ENCODE measurements around the gene OR2H2. TPM values are rescaled to one million over a fixed set of nuclear protein-coding genes. Genes with fewer than 3 reads are reported as not detected.

The OR2H2 gene
- total and polyA plus RNA-seq, 3 donors from 2014 or later, result 0.25 to 3.7 (median 0.63) TPM

GRCh38 chr6:29554764-29555163, 30.2 kb upstream of the OR2H2 start:
- TF ChIP-seq POLR2A (IDR thresholded peaks at IDR 0.05) (no peak), CTCF (IDR thresholded peaks at IDR 0.05) (no peak)
- DNase-seq, result no peak
- H3K36me3 ChIP-seq (ENCODE audit: low read depth, missing control alignments), result no peaks in the 10 kb centered on the region
- no peak overlapping the region for H3K27ac ChIP-seq
- 75 to 82% methylated on average over 5 of the region's 5 CpGs for WGBS, 2 donors
- no peak overlapping the region for H3K4me3 ChIP-seq
- H3K27me3 ChIP-seq, result no peaks in the 10 kb centered on the region
- peaks cover 11% of the 10 kb centered on the region for H3K4me1 ChIP-seq
- H3K9me3 ChIP-seq, result no peaks in the 10 kb centered on the region
- intact Hi-C loops (cut with DNase I; ENCODE audit: low total_unique reads), result no loop called here

- Histone ChIP-seq H3K9me3 (no peaks in the 10 kb centered on the region), H3K4me1 (peaks cover 11% of the 10 kb centered on the region), H3K27me3 (no peaks in the 10 kb centered on the region), H3K27ac (no peak overlapping the region), H3K4me3 (no peak overlapping the region), H3K36me3 (ENCODE audit: low read depth, missing control alignments) (no peaks in the 10 kb centered on the region)
- TF ChIP-seq POLR2A (IDR thresholded peaks at IDR 0.05) (no peak), CTCF (IDR thresholded peaks at IDR 0.05) (no peak)
- intact Hi-C loops (cut with DNase I; ENCODE audit: low total_unique reads), result no loop called here
- no peak for DNase-seq
Observed at GRCh38 chr6:29557320-29557719, 27.6 kb upstream of the OR2H2 start.

DNA sequence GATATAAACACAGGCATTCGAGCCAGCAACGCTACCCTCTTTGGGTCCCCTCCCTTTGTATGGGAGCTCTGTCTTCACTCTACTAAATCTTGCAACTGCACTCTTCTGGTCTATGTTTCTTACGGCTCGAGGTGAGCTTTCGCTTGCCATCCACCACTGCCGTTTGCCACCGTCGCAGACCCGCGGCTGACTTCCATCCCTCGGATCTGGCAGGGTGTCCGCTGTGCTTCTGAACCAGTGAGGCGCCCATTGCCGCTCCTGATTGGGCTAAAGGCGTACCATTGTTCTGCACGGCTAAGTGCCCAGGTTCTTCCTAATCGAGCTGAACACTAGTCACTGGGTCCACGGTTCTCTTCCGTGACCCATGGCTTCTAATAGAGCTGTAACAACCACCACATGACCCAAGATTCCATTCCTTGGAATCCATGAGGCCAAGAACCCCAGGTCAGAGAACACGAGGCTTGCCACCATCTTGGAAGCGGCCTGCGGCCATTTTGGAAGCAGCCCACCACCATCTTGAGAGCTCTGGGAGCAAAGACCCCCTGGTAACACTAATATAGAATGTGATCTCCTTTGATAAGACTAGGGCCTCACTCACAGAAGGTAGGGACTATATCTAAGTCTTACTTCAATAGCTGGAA, 26.4 kb upstream of the OR2H2 start:
- H3K9me3 ChIP-seq, result no peaks in the 10 kb centered on the region
- WGBS, 2 donors, result 78 to 80% methylated on average over 21 to 22 of the region's 22 CpGs

DNA sequence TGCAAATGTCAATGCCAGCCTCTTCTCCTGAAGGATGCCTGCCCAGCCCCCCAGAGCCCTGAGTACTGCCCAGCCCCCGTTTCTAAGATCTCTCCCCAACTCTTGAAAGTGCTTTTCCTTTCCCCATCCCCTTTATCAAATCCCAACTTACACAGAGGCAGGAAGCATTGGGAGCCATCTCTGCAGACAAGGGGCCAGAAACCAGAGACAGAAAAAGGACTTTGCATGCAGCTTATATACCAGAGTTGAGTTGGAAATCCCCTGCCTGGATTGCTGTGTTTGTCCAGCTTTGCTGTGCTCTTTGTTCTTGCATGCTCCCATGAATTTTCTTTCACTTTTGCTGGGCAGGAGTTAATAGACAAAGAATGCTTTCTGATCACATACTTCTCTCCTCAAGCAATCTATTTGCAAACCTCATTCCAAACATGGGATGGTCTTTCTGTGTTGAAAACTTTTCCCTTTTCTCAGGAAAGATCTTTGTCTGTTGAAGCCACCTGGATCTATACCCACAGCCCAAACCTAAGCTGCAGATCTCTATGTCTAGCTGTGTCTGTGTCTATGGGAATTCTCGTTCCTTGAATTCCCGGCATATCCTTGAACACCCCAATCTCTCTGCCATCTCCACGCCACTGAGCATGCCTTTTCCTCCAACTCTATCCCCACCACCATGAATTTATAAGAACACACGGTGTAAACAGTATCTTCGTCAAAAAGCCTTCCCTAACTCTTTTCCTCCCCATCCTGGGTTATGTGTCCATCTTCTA, 25.2 kb upstream of the OR2H2 start, which contains the start of gene UBD:
Gene UBD (minus strand): TSS at position 209 of the 764 bp plus-strand sequence. CDS start 31 bp downstream, at position 178.
- Histone ChIP-seq H3K4me1 (no peaks in the 10 kb centered on the region), H3K27ac (no peak within 1 kb of the TSS), H3K9me3 (no peaks in the 10 kb centered on the region), H3K36me3 (ENCODE audit: low read depth, missing control alignments) (no peaks in the 10 kb centered on the region), H3K4me3 (peak within 1 kb of the TSS in 1 of 2 donors; percentile 21), H3K27me3 (no peaks in the 10 kb centered on the region)
- TF ChIP-seq POLR2A (IDR thresholded peaks at IDR 0.05) (no peak), CTCF (IDR thresholded peaks at IDR 0.05) (no peak)
- DNase-seq, result no peak
- 66 to 72% methylated on average over 6 of the region's 6 CpGs for WGBS, 2 donors
- intact Hi-C loops (cut with DNase I; ENCODE audit: low total_unique reads), result no loop called here

More for the DNA sequence above, 26.4 kb upstream of the OR2H2 start:
- Histone ChIP-seq H3K36me3 (ENCODE audit: low read depth, missing control alignments) (no peaks in the 10 kb centered on the region), H3K27ac (no peak overlapping the region), H3K27me3 (no peaks in the 10 kb centered on the region), H3K4me3 (peak overlapping the region in 1 of 2 donors; percentile 21), H3K4me1 (peaks cover 5% of the 10 kb centered on the region)
- TF ChIP-seq CTCF (IDR thresholded peaks at IDR 0.05) (no peak), POLR2A (IDR thresholded peaks at IDR 0.05) (no peak)
- peak; percentile 23 for DNase-seq
- intact Hi-C loops (cut with DNase I; ENCODE audit: low total_unique reads), result no loop called here

All from testis (tissue), 3 donors.